Measurements from ENCODE around the gene PUS7L.
A peak's percentile ranks its signal among the peaks of the same experiment; 100 is the strongest.

PUS7L gene, protein sequence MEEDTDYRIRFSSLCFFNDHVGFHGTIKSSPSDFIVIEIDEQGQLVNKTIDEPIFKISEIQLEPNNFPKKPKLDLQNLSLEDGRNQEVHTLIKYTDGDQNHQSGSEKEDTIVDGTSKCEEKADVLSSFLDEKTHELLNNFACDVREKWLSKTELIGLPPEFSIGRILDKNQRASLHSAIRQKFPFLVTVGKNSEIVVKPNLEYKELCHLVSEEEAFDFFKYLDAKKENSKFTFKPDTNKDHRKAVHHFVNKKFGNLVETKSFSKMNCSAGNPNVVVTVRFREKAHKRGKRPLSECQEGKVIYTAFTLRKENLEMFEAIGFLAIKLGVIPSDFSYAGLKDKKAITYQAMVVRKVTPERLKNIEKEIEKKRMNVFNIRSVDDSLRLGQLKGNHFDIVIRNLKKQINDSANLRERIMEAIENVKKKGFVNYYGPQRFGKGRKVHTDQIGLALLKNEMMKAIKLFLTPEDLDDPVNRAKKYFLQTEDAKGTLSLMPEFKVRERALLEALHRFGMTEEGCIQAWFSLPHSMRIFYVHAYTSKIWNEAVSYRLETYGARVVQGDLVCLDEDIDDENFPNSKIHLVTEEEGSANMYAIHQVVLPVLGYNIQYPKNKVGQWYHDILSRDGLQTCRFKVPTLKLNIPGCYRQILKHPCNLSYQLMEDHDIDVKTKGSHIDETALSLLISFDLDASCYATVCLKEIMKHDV

DNA sequence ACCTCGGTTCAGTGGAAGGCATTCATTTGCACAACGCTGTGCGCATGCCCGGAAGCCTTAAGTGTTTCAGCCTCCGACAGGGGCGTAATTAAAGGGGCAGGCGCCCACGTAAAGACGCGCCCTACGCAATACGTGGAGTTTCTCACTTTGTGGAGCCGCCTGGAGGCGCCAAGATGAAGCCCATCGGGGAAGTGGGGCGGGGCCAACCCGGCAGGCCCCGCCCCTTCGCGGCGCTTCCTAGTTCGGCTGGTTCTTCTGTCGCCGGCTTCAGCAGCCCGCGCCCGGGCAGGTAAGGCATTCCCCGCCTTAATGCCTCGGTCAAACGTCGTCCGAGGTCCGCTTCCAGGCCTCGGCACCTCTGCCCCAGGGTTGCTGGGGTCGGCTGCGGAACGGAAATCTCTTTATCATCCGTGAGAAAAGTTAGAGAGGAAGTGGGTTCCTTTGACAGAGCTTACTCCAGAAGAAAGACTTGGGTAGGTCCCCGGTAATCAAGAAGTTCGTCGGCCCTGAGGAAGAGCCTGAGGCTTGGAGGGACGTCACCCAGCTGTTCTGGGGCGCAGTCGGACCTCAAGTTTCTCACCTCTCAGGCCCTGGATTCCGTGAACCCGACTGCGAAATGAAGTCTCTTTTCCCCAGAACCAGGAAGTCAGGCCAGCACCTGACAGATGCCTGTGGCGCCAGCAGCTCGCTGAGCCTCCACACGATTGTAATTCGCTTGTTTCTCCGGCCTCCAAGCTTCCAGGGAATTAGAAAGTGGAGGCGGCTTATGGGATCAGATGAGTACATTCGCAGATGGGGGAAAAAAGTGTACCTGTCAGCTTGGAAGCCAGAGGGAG, at the start of gene PUS7L, which contains the start of gene IRAK4:
Gene PUS7L (minus strand): TSS at position 63 of the 836 bp plus-strand sequence. CDS start 3,545 bp downstream, outside the sequence.
Gene IRAK4 (plus strand): TSS at position 224 of the 836 bp plus-strand sequence. CDS start 9,161 bp downstream, outside the sequence.
- H3K9me3 ChIP-seq (replicated peaks; ENCODE audit: insufficient read depth, low read length) = no peaks in the 10 kb centered on the region
- peak within 1 kb of the TSS; percentile 89 for H3K9ac ChIP-seq (ENCODE audit: low read length)
- peak; percentile 99 for DNase-seq
- H3K27ac ChIP-seq (ENCODE audit: low read length) = peak within 1 kb of the TSS; percentile 96
- H3K4me3 ChIP-seq (ENCODE audit: low read length) = peak within 1 kb of the TSS; percentile 77
- peak within 1 kb of the TSS; percentile 84 for H3K4me2 ChIP-seq (ENCODE audit: low read depth, low read length)
- peaks cover 34% of the 10 kb centered on the region for H3K4me1 ChIP-seq (ENCODE audit: low read length)
- no peaks in the 10 kb centered on the region; the same call in 1 of the 2 replicates for H3K36me3 ChIP-seq (replicated peaks; ENCODE audit: insufficient read depth, low read length)
- peaks cover 45% of the 10 kb centered on the region for H3K79me2 ChIP-seq (ENCODE audit: low read length)
- H3K9me2 ChIP-seq (replicated peaks; ENCODE audit: insufficient read depth, low read length) = no peaks in the 10 kb centered on the region
- peak within 1 kb of the TSS; percentile 87 for H2AFZ ChIP-seq (ENCODE audit: low read length)
- TF ChIP-seq, protein P1, sequence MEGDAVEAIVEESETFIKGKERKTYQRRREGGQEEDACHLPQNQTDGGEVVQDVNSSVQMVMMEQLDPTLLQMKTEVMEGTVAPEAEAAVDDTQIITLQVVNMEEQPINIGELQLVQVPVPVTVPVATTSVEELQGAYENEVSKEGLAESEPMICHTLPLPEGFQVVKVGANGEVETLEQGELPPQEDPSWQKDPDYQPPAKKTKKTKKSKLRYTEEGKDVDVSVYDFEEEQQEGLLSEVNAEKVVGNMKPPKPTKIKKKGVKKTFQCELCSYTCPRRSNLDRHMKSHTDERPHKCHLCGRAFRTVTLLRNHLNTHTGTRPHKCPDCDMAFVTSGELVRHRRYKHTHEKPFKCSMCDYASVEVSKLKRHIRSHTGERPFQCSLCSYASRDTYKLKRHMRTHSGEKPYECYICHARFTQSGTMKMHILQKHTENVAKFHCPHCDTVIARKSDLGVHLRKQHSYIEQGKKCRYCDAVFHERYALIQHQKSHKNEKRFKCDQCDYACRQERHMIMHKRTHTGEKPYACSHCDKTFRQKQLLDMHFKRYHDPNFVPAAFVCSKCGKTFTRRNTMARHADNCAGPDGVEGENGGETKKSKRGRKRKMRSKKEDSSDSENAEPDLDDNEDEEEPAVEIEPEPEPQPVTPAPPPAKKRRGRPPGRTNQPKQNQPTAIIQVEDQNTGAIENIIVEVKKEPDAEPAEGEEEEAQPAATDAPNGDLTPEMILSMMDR (IDR thresholded peaks at IDR 0.05; ENCODE audit: low read length) = peak; percentile 48
- no peak for TF ChIP-seq EZH2phosphoT487 (IDR thresholded peaks at IDR 0.05; ENCODE audit: low read length)
- H4K20me1 ChIP-seq (ENCODE audit: insufficient read depth, low read length) = no peaks in the 10 kb centered on the region
- H3F3A ChIP-seq (ENCODE audit: insufficient read depth, low read length) = peaks cover 33% of the 10 kb centered on the region
- no peaks in the 10 kb centered on the region for H3K27me3 ChIP-seq (replicated peaks; ENCODE audit: insufficient read depth, low read length)

DNA sequence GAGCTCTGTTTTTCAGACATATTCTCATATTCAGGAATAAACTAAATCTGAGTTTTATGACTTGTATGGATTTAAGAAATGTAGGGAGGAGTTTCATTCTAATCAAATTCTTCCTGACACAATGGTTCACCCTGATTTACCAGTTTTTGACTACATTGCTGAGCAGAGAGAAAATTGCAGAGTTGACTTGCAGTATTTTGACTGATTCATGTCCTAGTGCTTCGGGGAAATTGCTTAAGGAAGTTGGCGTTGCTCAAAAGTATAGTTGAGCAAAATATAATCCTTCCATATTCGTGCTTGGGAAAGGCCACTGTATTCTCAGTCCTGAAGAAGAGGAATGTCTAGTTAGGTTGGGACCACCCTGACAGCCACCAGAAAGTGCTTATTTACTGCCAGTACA, 48.8 kb upstream of the PUS7L start:
- no peak for DNase-seq
- H3F3A ChIP-seq (ENCODE audit: insufficient read depth, low read length) = no peaks in the 10 kb centered on the region
- no peak overlapping the region for H3K4me3 ChIP-seq (ENCODE audit: low read length)
- H3K27me3 ChIP-seq (replicated peaks; ENCODE audit: insufficient read depth, low read length) = no peaks in the 10 kb centered on the region
- 0 out of 2 replicates have a peak overlapping the region, but pooled peaks have one; percentile 67 for H2AFZ ChIP-seq (ENCODE audit: low read length)
- H3K36me3 ChIP-seq (replicated peaks; ENCODE audit: insufficient read depth, low read length) = 0 out of 2 replicates have a peak, but pooled peaks cover 8% of the 10 kb centered on the region
- no peak overlapping the region for H3K9ac ChIP-seq (ENCODE audit: low read length)
- H3K4me1 ChIP-seq (ENCODE audit: low read length) = peaks cover 10% of the 10 kb centered on the region; the same call in 1 of the 2 replicates
- H4K20me1 ChIP-seq (ENCODE audit: insufficient read depth, low read length) = no peaks in the 10 kb centered on the region
- H3K9me3 ChIP-seq (replicated peaks; ENCODE audit: insufficient read depth, low read length) = no peaks in the 10 kb centered on the region
- no peaks in the 10 kb centered on the region for H3K9me2 ChIP-seq (replicated peaks; ENCODE audit: insufficient read depth, low read length)
- TF ChIP-seq, protein P1 (IDR thresholded peaks at IDR 0.05; ENCODE audit: low read length) = no peak
- no peak for TF ChIP-seq EZH2 (optimal IDR thresholded peaks at IDR 0.05; ENCODE audit: low read depth, low read length)
- no peak for TF ChIP-seq EZH2phosphoT487 (IDR thresholded peaks at IDR 0.05; ENCODE audit: low read length)
- no peak overlapping the region for H3K4me2 ChIP-seq (ENCODE audit: low read depth, low read length)
- no peak overlapping the region for H3K27ac ChIP-seq (ENCODE audit: low read length)
- peaks cover 35% of the 10 kb centered on the region for H3K79me2 ChIP-seq (ENCODE audit: low read length)

DNA sequence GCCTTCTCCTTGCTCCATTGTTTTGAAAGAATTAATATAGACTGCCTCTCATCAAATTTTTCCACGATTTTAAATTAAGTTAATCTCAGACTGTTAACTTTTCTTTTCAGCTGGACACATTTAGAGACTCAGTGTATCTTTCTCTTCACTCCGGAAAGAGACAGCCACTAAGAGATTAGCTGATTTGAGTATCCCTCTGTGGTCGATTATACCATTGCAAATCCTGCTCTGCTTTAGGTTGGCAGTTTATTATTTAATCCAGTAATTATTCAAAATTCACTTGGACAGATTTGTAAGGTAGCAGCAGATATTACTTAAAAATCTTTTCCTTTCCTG, 48.1 kb upstream of the PUS7L start:
- H3K4me3 ChIP-seq (ENCODE audit: low read length) = peak overlapping the region; percentile 92
- H3K27ac ChIP-seq (ENCODE audit: low read length) = peak overlapping the region; percentile 84; the same call in 1 of the 2 replicates
- H3K4me1 ChIP-seq (ENCODE audit: low read length) = peaks cover 10% of the 10 kb centered on the region; the same call in 1 of the 2 replicates
- H3K9ac ChIP-seq (ENCODE audit: low read length) = peak overlapping the region; percentile 96
- no peaks in the 10 kb centered on the region for H3K9me2 ChIP-seq (replicated peaks; ENCODE audit: insufficient read depth, low read length)
- DNase-seq = no peak
- 0 out of 2 replicates have a peak, but pooled peaks cover 8% of the 10 kb centered on the region for H3K36me3 ChIP-seq (replicated peaks; ENCODE audit: insufficient read depth, low read length)
- no peak for TF ChIP-seq EZH2 (optimal IDR thresholded peaks at IDR 0.05; ENCODE audit: low read depth, low read length)
- TF ChIP-seq EZH2phosphoT487 (IDR thresholded peaks at IDR 0.05; ENCODE audit: low read length) = no peak
- TF ChIP-seq, protein P1 (IDR thresholded peaks at IDR 0.05; ENCODE audit: low read length) = no peak
- no peaks in the 10 kb centered on the region for H3K27me3 ChIP-seq (replicated peaks; ENCODE audit: insufficient read depth, low read length)
- peak overlapping the region; percentile 79 for H3K4me2 ChIP-seq (ENCODE audit: low read depth, low read length)
- H4K20me1 ChIP-seq (ENCODE audit: insufficient read depth, low read length) = no peaks in the 10 kb centered on the region
- H3F3A ChIP-seq (ENCODE audit: insufficient read depth, low read length) = no peaks in the 10 kb centered on the region
- H3K9me3 ChIP-seq (replicated peaks; ENCODE audit: insufficient read depth, low read length) = no peaks in the 10 kb centered on the region
- H2AFZ ChIP-seq (ENCODE audit: low read length) = peak overlapping the region; percentile 67
- H3K79me2 ChIP-seq (ENCODE audit: low read length) = peaks cover 35% of the 10 kb centered on the region
